ENCODE results near the gene CBARP. TPM values are rescaled to one million over a fixed set of nuclear protein-coding genes. Genes with fewer than 3 reads are reported as not detected.

The CBARP gene
- 1 to 10 TPM; 2.4 to 3.3 TPM for total RNA-seq

DNA sequence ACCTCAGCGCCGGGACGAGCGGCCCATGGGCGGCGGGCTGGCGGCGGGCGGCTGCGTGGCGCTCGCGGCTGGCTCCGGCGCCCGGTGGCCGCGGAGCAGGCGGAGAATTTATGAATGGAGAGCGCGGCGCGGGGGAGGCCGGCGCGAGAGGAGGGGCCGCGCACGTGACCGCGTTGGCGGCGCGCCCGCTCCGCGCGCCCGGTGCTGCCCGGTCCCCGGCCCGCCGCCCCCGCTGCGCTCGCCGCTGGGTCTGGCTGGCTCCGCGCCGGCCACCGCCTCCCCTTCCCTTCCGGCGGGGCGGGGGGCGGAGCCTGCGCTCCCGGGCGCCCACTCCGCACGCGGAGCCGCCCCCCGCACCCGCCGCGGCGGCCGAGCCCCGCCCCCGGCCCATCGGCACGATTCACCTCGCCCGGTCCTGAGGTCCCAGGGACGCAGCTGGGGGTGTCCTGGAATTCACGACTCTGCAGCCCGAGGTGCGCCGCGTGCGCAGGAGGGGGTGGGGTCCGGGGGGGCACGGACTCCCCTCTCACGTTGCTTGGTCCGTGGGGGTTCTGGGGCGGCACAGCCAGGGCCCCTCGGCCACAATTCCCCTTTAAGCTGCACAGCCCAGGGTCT lies at the start of gene CBARP:
Gene CBARP (minus strand): TSS at position 252 of the 615 bp plus-strand sequence. CDS start 1,905 bp downstream, outside the sequence.

DNA sequence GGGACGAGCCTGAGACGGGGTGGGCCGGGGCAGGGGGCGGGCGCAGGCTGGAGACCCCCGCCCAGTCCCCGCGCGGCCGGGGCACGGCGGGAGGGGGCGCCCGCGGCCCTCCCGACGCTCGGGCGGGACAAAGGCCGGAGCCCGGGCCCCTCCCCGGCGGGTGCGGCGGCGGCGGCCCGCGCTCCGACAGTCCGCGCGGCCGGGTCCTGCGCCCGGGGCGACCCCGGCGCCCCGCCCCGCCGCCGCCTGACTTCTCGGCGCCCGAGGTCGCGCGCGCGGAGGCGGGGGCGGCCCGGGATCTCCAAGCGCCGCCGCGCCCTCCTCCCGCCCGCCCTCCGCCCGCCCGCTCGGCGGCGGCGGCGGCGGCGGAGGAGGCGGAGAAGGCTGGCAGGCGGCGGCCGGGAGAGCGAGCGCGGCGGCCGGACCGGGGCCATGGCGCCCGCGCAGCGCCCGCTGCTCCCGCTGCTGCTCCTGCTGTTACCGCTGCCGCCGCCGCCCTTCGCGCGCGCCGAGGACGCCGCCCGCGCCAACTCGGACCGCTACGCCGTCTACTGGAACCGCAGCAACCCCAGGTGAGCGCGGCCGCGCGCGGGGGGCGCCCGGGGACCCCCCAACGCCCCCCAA lies 48.0 kb upstream of the CBARP start, which contains the start of gene EFNA2:
Gene EFNA2 (plus strand): TSS at position 137 of the 624 bp plus-strand sequence. CDS start 296 bp downstream, at position 433.

DNA sequence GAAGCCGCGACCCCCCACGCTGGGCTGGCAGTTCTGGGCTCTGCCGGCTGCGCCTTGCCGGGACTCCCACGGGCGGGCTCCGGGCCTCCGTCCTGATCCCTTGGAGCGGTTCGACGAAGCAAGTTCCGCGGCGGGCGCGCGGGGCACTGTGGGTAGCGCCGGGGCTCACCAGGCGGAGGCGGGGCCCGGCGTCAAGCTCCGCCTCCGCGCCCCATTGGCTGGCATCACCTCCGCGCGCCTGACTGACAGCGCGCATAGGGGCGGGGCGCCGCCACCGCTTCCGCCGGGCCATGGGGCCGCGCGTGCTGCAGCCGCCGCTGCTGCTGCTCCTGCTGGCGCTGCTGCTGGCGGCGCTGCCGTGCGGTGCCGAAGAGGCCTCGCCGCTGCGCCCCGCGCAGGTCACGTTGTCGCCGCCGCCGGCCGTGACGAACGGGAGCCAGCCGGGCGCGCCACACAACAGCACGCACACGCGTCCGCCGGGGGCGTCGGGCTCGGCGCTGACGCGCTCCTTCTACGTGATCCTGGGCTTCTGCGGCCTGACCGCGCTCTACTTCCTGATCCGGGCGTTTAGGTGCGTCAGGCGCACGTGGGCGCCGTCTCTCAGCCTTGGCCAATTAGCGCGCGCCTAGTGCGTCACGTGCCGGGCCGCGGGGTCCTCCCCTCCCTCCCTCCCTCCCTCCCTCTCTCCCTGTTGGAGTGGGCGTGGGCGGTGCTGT lies 37.6 kb upstream of the CBARP start, which contains the start of gene FAM174C:
Gene FAM174C (plus strand): TSS at position 271 of the 716 bp plus-strand sequence. CDS start 20 bp downstream, at position 291.

GRCh38 chr19:1269065-1269477 lies 31.3 kb upstream of the CBARP start, which contains the start of gene CIRBP:
CIRBP (plus strand) TSS chr19:1269332; CDS start chr19:1270934, 1,602 bp downstream.

GRCh38 chr19:1248139-1248785 lies 10.5 kb upstream of the CBARP start, which contains the start of gene MIDN:
MIDN (plus strand) TSS chr19:1248583; CDS start chr19:1250297, 1,714 bp downstream.

GRCh38 chr19:1241417-1242095 lies 3.8 kb upstream of the CBARP start, which contains the start of gene ATP5F1D:
ATP5F1D (plus strand) TSS chr19:1241751; CDS start chr19:1241851, 100 bp downstream.

GRCh38 chr19:1205114-1206099 lies 32.4 kb downstream of the CBARP start, which contains the start of gene STK11:
STK11 (plus strand) TSS chr19:1205778; CDS start chr19:1206914, 1,136 bp downstream.

Other genes starting within 250 kb of the CBARP start
- gene GRIN3B, start 237.6 kb downstream of the CBARP start, total RNA-seq, result under 1 TPM in 1 of 2 donors, not detected in 1; under 0.01 TPM
- 100 to 1,000 TPM; 109 to 124 TPM for gene TMEM259, start 216.9 kb downstream of the CBARP start, total RNA-seq
- gene RNU6-2, start 216.5 kb downstream of the CBARP start, total RNA-seq, result not detected
- gene CNN2, start 211.4 kb downstream of the CBARP start, total RNA-seq, result 10 to 100 TPM; 22.0 to 48.6 TPM
- gene ABCA7, start 197.9 kb downstream of the CBARP start, total RNA-seq, result 10 to 100 TPM in 1 of 2 donors, 1 to 10 TPM in 1; 9.0 to 14.8 TPM
- 1 to 10 TPM in 1 of 2 donors, under 1 TPM in 1; 0.69 to 4.0 TPM for gene ARHGAP45, start 170.8 kb downstream of the CBARP start, total RNA-seq
- gene POLR2E, start 142.6 kb downstream of the CBARP start, total RNA-seq, result 100 to 1,000 TPM in 1 of 2 donors, 10 to 100 TPM in 1; 69.2 to 110 TPM
- gene GPX4, start 134.0 kb downstream of the CBARP start, total RNA-seq, result 100 to 1,000 TPM; 109 to 195 TPM
- gene SBNO2, start 63.7 kb downstream of the CBARP start, total RNA-seq, result 10 to 100 TPM; 63.7 to 63.9 TPM
- 10 to 100 TPM; 50.9 to 58.9 TPM for gene STK11, start 32.2 kb downstream of the CBARP start, total RNA-seq
- 10 to 100 TPM; 19.6 to 31.0 TPM for gene ATP5F1D, start 3.7 kb upstream of the CBARP start, total RNA-seq
- 10 to 100 TPM in 1 of 2 donors, 1 to 10 TPM in 1; 9.3 to 12.3 TPM for gene MIDN, start 10.6 kb upstream of the CBARP start, total RNA-seq
- gene CIRBP, start 31.3 kb upstream of the CBARP start, total RNA-seq, result 100 to 1,000 TPM in 1 of 2 donors, 10 to 100 TPM in 1; 67.3 to 137 TPM
- 10 to 100 TPM; 47.8 to 63.6 TPM for gene FAM174C, start 37.5 kb upstream of the CBARP start, total RNA-seq
- not detected for gene EFNA2, start 47.9 kb upstream of the CBARP start, total RNA-seq
- gene NDUFS7, start 145.9 kb upstream of the CBARP start, total RNA-seq, result 10 to 100 TPM; 87.2 to 89.5 TPM
- 10 to 100 TPM; 19.3 to 20.6 TPM for gene GAMT, start 163.5 kb upstream of the CBARP start, total RNA-seq
- gene DAZAP1, start 169.6 kb upstream of the CBARP start, total RNA-seq, result 10 to 100 TPM; 41.6 to 61.6 TPM
- gene RPS15, start 200.4 kb upstream of the CBARP start, total RNA-seq, result 100 to 1,000 TPM; 480 to 582 TPM
- under 1 TPM; under 0.01 TPM for gene APC2, start 212.1 kb upstream of the CBARP start, total RNA-seq
- 10 to 100 TPM; 20.0 to 26.6 TPM for gene C19orf25, start 241.2 kb upstream of the CBARP start, total RNA-seq